Adrenal gland (tissue), 12 donors: Measurements from ENCODE around the gene EPPIN. TPM values are rescaled to one million over a fixed set of nuclear protein-coding genes. Genes with fewer than 3 reads are reported as not detected.

Experiments used
- DNase-seq, 7 donors: peaks; one replicate each; pipeline ENCODE4 v3.0.0-alpha.2; 2019 to 2020
- H3K27ac ChIP-seq, 5 donors: fragments of 200-600 bp; sonication (generic) in 4 of 5; 1 replicate in 3 of 5; 2 replicates in 2 of 5; pipeline versions ENCODE4 v1.5.1 to v1.8.0; 2016 to 2020; ENCODE audit warnings: mild to moderate bottlenecking in 1 of 5
- H3K27me3 ChIP-seq: fragments of 200-600 bp; 2 replicates; pipeline ENCODE4 v1.8.0; 2021
- H3K36me3 ChIP-seq, 2 donors: fragments of 200-600 bp; replicated peaks in 1 of 2; 1 replicate in 1 of 2; 2 replicates in 1 of 2; pipeline versions ENCODE4 v1.5.1 to v1.8.0; 2018 to 2022
- H3K4me1 ChIP-seq, 2 donors: fragments of 200-600 bp; replicated peaks in 1 of 2; 1 replicate in 1 of 2; 2 replicates in 1 of 2; pipeline versions ENCODE4 v1.5.1 to v1.8.0; 2018 to 2021
- H3K4me3 ChIP-seq, 4 donors: fragments of 200-600 bp; sonication (generic) in 3 of 4; one replicate each; pipeline ENCODE4 v1.5.1; 2016 to 2018
- H3K9me3 ChIP-seq, 3 donors: fragments of 200-600 bp; sonication (generic) in 1 of 3; replicated peaks in 1 of 3; 1 replicate in 2 of 3; 2 replicates in 1 of 3; pipeline versions ENCODE4 v1.5.1 to v1.8.0; 2016 to 2021
- POLR2A ChIP-seq, 2 donors: fragments of 450-650 bp; IDR thresholded peaks; one replicate each; pipeline ENCODE4 v1.6.1; 2017; ENCODE audit warnings: antibody characterized with exemption in 2 of 2, mild to moderate bottlenecking in 2 of 2, moderate library complexity in 1 of 2
- WGBS, 4 donors: extraction: QIAGEN DNeasy Blood & Tissue Kit in 2 of 4; methylation state at CpG; one replicate each; pipeline versions ENCODE4 v1.1.5 to v1.1.7; 2013 to 2017; 5-methylcytosine and 5-hydroxymethylcytosine counted together
- intact Hi-C, 2 donors: fragments of 100-400 bp; cut with DNase I; formaldehyde crosslinking; loops; one replicate each; pipeline versions ENCODE4 v1.14.1 to v1.15.0; 2022 to 2023
- polyA plus RNA-seq, 3 donors: library from polyadenylated mRNA; stranded (reverse); fragments of 200-250 nt in 2 of 3; fragments of 350-450 nt in 1 of 3; fragmentation: Illumina TruSeq in 1 of 3; extraction: RNeasy Lipid Tissue Mini Kit (QIAGEN cat#74804) in 1 of 3; gene quantifications; one replicate each; pipeline ENCODE4 v1.2.3, GENCODE V29; 2013 to 2014
- small RNA-seq, 2 donors: library from RNA; depleted of rRNA; stranded (forward); fragments of <200 nt; gene quantifications; one replicate each; pipeline ENCODE3, GENCODE V24; 2016
- total RNA-seq, 9 donors: library from RNA; depleted of rRNA in 4 of 9; stranded (reverse); fragments of >200 nt in 4 of 9; fragments of 120-200 nt in 1 of 9; fragmentation: NEBNext Ultra II Directional in 1 of 9; extraction: Animal tissue kit (Norgen Biotek cat#: 25700) in 1 of 9; gene quantifications; one replicate each; pipeline versions ENCODE4 v1.1.0 to v1.2.4, GENCODE V29; 2013 to 2023
- TF ChIP-seq, protein P1 (sequence below), 6 experiments: fragments of 450-650 bp in 4 of 6; fragments of 200-600 bp in 2 of 6; sonication (generic) in 1 of 6; IDR thresholded peaks; 1 replicate in 5 of 6; 2 replicates in 1 of 6; pipeline versions ENCODE4 v1.5.1 to v1.8.0; 2016 to 2021; ENCODE audit warnings: antibody characterized with exemption in 6 of 6, mild to moderate bottlenecking in 2 of 6, moderate library complexity in 1 of 6
- donor health status: healthy with polysubstance abuse.
- donor health status: Bipolar disorder and iron deficiency.
- donor health status: DM: yes; HTN: yes; CAD: no.
- donor health status: DM: no; HTN: no; CAD: no.
- donor health status: DM: no; HTN: no; CAD: no.
- donor health status: DM: yes; HTN: yes; CAD: no.

EPPIN gene
- total and polyA plus RNA-seq, 12 donors = not detected

DNA sequence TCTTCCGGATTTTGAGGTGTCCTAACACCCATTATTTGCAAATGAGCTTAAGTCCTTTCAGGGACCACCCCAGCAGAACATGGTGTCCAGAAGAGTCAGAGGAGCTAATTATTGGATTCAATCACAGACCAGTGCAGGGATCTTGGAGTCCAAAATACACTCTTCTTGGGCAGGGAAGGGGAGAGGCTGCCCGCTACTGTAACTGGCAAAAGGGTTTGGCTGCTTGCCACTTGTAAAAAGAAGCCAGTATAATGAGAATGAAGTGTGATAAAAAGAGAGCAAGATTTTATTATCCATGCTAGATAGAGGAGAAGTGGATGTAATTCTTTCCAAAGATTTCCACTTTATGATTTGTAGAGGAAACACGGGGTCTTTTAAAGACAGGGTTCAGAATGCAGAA, 51.0 kb downstream of the EPPIN start:
- Histone ChIP-seq H3K27me3 (peaks cover 11% of the 10 kb centered on the region), H3K36me3 (no peaks in the 10 kb centered on the region), H3K9me3 (no peaks in the 10 kb centered on the region), H3K4me3 (no peak overlapping the region), H3K4me1 (no peaks in the 10 kb centered on the region), H3K27ac (no peak overlapping the region)
- intact Hi-C loops = no loop called here
- no peak for TF ChIP-seq POLR2A (IDR thresholded peaks at IDR 0.05)
- TF ChIP-seq, protein P1, sequence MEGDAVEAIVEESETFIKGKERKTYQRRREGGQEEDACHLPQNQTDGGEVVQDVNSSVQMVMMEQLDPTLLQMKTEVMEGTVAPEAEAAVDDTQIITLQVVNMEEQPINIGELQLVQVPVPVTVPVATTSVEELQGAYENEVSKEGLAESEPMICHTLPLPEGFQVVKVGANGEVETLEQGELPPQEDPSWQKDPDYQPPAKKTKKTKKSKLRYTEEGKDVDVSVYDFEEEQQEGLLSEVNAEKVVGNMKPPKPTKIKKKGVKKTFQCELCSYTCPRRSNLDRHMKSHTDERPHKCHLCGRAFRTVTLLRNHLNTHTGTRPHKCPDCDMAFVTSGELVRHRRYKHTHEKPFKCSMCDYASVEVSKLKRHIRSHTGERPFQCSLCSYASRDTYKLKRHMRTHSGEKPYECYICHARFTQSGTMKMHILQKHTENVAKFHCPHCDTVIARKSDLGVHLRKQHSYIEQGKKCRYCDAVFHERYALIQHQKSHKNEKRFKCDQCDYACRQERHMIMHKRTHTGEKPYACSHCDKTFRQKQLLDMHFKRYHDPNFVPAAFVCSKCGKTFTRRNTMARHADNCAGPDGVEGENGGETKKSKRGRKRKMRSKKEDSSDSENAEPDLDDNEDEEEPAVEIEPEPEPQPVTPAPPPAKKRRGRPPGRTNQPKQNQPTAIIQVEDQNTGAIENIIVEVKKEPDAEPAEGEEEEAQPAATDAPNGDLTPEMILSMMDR (IDR thresholded peaks at IDR 0.05) = no peak
- 64 to 71% (median 67%) methylated on average over 3 of the region's 3 CpGs for WGBS, 4 donors
- no peak for DNase-seq

DNA sequence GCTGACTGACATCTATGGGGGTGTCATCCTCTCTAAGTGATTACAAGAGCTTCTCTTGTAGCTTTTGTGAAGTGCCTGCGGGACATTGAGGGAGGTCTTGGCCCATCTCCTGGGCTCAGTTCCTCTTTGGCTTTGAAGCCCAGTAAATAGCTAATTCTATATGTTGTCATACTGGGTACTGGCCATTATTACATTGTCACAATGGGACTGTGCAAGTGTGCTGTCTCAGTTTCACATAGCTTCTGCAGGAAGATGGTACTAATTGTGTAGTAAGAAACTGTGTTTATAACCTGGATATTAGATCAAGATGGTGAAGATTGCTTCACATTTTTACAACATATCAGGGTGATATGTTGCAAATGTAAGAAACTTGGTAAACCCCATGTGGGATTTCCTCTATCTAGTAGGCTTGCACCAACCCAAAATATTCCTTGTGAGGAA, 51.7 kb downstream of the EPPIN start:
- 50 to 88% (median 78%) methylated on average over 1 of the region's 1 CpG; no CpG with 5 or more reads in 1 of the 4 donors for WGBS, 4 donors
- intact Hi-C loops = no loop called here
- Histone ChIP-seq H3K4me1 (no peaks in the 10 kb centered on the region), H3K27me3 (peaks cover 8% of the 10 kb centered on the region), H3K9me3 (no peaks in the 10 kb centered on the region), H3K4me3 (no peak overlapping the region), H3K36me3 (no peaks in the 10 kb centered on the region), H3K27ac (no peak overlapping the region)
- DNase-seq = no peak
- TF ChIP-seq, protein P1 (IDR thresholded peaks at IDR 0.05) = no peak

Small RNAs within 50 kb of the gene (small RNA-seq; reads per million reads assigned to genes)
- gene AL031663.1 = 0 reads per million in 2 donors
- 0 reads per million in 2 donors for gene HSPD1P21
- gene RNA5SP485 = 0 reads per million in 2 donors

Other genes starting within 250 kb of the EPPIN start
- gene RBPJL, start 240.6 kb downstream of the EPPIN start, total RNA-seq = under 1 TPM in 1 of 9 donors, not detected in 8; 0.06 TPM
- gene RBPJL, start 240.6 kb downstream of the EPPIN start, polyA plus RNA-seq = under 1 TPM in 1 of 3 donors, not detected in 2; 0.03 TPM
- gene MATN4, start 239.1 kb downstream of the EPPIN start, total RNA-seq = under 1 TPM in 2 of 9 donors, not detected in 7; 0.06 to 0.15 TPM
- under 1 TPM in 2 of 3 donors, not detected in 1; 0.16 to 0.37 TPM for gene MATN4, start 239.1 kb downstream of the EPPIN start, polyA plus RNA-seq
- gene SDC4, start 199.0 kb downstream of the EPPIN start, total RNA-seq = 100 to 1,000 TPM in 2 of 9 donors, 10 to 100 TPM in 7; 51.4 to 128 (median 76.9) TPM
- 10 to 100 TPM; 48.7 to 64.9 (median 55.3) TPM for gene SDC4, start 199.0 kb downstream of the EPPIN start, polyA plus RNA-seq
- gene SYS1, start 184.2 kb downstream of the EPPIN start, total RNA-seq = 10 to 100 TPM; 19.7 to 83.2 (median 35.7) TPM
- 10 to 100 TPM; 16.0 to 25.7 (median 17.7) TPM for gene SYS1, start 184.2 kb downstream of the EPPIN start, polyA plus RNA-seq
- under 1 TPM in 3 of 9 donors, not detected in 6; 0.24 to 0.78 (median 0.65) TPM for gene TP53TG5, start 169.1 kb downstream of the EPPIN start, total RNA-seq
- under 1 TPM in 1 of 3 donors, not detected in 2; 0.33 TPM for gene TP53TG5, start 169.1 kb downstream of the EPPIN start, polyA plus RNA-seq
- gene DBNDD2, start 139.1 kb downstream of the EPPIN start, total RNA-seq = 10 to 100 TPM in 8 of 9 donors, 1 to 10 TPM in 1; 2.1 to 71.1 (median 29.5) TPM
- 10 to 100 TPM; 21.6 to 52.1 (median 34.8) TPM for gene DBNDD2, start 139.1 kb downstream of the EPPIN start, polyA plus RNA-seq
- 100 to 1,000 TPM in 6 of 9 donors, 10 to 100 TPM in 3; 76.0 to 202 (median 117) TPM for gene PIGT, start 131.3 kb downstream of the EPPIN start, total RNA-seq
- 100 to 1,000 TPM in 1 of 3 donors, 10 to 100 TPM in 2; 45.2 to 121 (median 99.7) TPM for gene PIGT, start 131.3 kb downstream of the EPPIN start, polyA plus RNA-seq
- under 1 TPM in 2 of 9 donors, not detected in 7; 0.33 to 0.42 TPM for gene WFDC2, start 77.6 kb downstream of the EPPIN start, total RNA-seq
- 1 to 10 TPM in 2 of 3 donors, under 1 TPM in 1; 0.37 to 1.9 (median 1.6) TPM for gene WFDC2, start 77.6 kb downstream of the EPPIN start, polyA plus RNA-seq
- not detected for gene SPINT3, start 31.8 kb downstream of the EPPIN start, total RNA-seq
- not detected for gene SPINT3, start 31.8 kb downstream of the EPPIN start, polyA plus RNA-seq
- gene WFDC6, start 7.9 kb downstream of the EPPIN start, total RNA-seq = not detected
- not detected for gene WFDC6, start 7.9 kb downstream of the EPPIN start, polyA plus RNA-seq
- not detected for gene WFDC8, start 31.9 kb upstream of the EPPIN start, total RNA-seq
- gene WFDC8, start 31.9 kb upstream of the EPPIN start, polyA plus RNA-seq = not detected
- gene WFDC10A, start 82.3 kb upstream of the EPPIN start, total RNA-seq = not detected
- not detected for gene WFDC10A, start 82.3 kb upstream of the EPPIN start, polyA plus RNA-seq
- not detected for gene WFDC9, start 83.9 kb upstream of the EPPIN start, total RNA-seq
- gene WFDC9, start 83.9 kb upstream of the EPPIN start, polyA plus RNA-seq = not detected
- gene WFDC11, start 122.8 kb upstream of the EPPIN start, total RNA-seq = not detected
- not detected for gene WFDC11, start 122.8 kb upstream of the EPPIN start, polyA plus RNA-seq
- gene WFDC13, start 154.6 kb upstream of the EPPIN start, total RNA-seq = not detected
- not detected for gene WFDC13, start 154.6 kb upstream of the EPPIN start, polyA plus RNA-seq
- gene WFDC10B, start 157.6 kb upstream of the EPPIN start, total RNA-seq = not detected
- not detected for gene WFDC10B, start 157.6 kb upstream of the EPPIN start, polyA plus RNA-seq
- not detected for gene SPINT4, start 174.9 kb upstream of the EPPIN start, total RNA-seq
- not detected for gene SPINT4, start 174.9 kb upstream of the EPPIN start, polyA plus RNA-seq
- 1 to 10 TPM in 2 of 9 donors, under 1 TPM in 1, not detected in 6; 0.22 to 1.9 (median 1.8) TPM for gene WFDC3, start 244.5 kb upstream of the EPPIN start, total RNA-seq
- 1 to 10 TPM in 2 of 3 donors, not detected in 1; 1.3 to 3.1 TPM for gene WFDC3, start 244.5 kb upstream of the EPPIN start, polyA plus RNA-seq
- 10 to 100 TPM; 12.1 to 31.4 (median 27.3) TPM for gene DNTTIP1, start 244.6 kb upstream of the EPPIN start, total RNA-seq
- 10 to 100 TPM; 34.5 to 49.4 (median 38.4) TPM for gene DNTTIP1, start 244.6 kb upstream of the EPPIN start, polyA plus RNA-seq